GM21390 (cell line): Measurements from ENCODE around the gene OR52N5.
A peak's percentile ranks its signal among the peaks of the same experiment; 100 is the strongest.

Experiments
- ATAC-seq: cut with Tn5 transposase; IDR thresholded peaks from one replicate; pipeline ENCODE4 v1.9.1; 2021; ENCODE audit not compliant: unreplicated experiment

OR52N5 gene

GRCh38 chr11:5783255-5783654, at the start of gene OR52N5:
OR52N5 (minus strand) TSS chr11:5783355; CDS start chr11:5778634, 4,721 bp downstream.
- ATAC-seq: no peak

GRCh38 chr11:5831196-5831829, 48.2 kb upstream of the OR52N5 start:
- ATAC-seq: no peak

GRCh38 chr11:5818245-5818886, 35.2 kb upstream of the OR52N5 start:
- peak; percentile 67 for ATAC-seq

- no peak for ATAC-seq
These were observed 32.4 kb upstream of the OR52N5 start for GRCh38 chr11:5815534-5815933.

GRCh38 chr11:5809905-5810795, 27.0 kb upstream of the OR52N5 start:
- ATAC-seq: no peak

- ATAC-seq: peak; percentile 19
These were observed 26.0 kb upstream of the OR52N5 start for GRCh38 chr11:5809122-5809519.

GRCh38 chr11:5808500-5809121, 25.5 kb upstream of the OR52N5 start, which contains the start of gene OR52N2:
OR52N2 (plus strand) TSS chr11:5808924; CDS start chr11:5820336, 11,412 bp downstream.
- peak; percentile 90 for ATAC-seq

- ATAC-seq: no peak
These were observed 24.4 kb upstream of the OR52N5 start for GRCh38 chr11:5807580-5807979.

- ATAC-seq: no peak
These were observed 20.8 kb upstream of the OR52N5 start for GRCh38 chr11:5803982-5804381.

GRCh38 chr11:5796541-5796940, 13.4 kb upstream of the OR52N5 start:
- ATAC-seq: no peak

- ATAC-seq: no peak
These were observed 8.0 kb upstream of the OR52N5 start, which contains the start of gene OR52N1 for GRCh38 chr11:5791165-5791564. OR52N1 (minus strand) TSS chr11:5791265; CDS start chr11:5788816, 2,449 bp downstream.

GRCh38 chr11:5767056-5767455, 16.1 kb downstream of the OR52N5 start:
- ATAC-seq: no peak

- no peak for ATAC-seq
These were observed 29.2 kb downstream of the OR52N5 start, which contains the start of gene OR52N4 for GRCh38 chr11:5753943-5754342. OR52N4 (plus strand) TSS chr11:5754243; CDS start chr11:5754741, 498 bp downstream.

GRCh38 chr11:5749836-5750235, 33.3 kb downstream of the OR52N5 start:
- no peak for ATAC-seq

GRCh38 chr11:5746614-5747013, 36.5 kb downstream of the OR52N5 start:
- ATAC-seq: no peak

- ATAC-seq: no peak
These were observed 44.7 kb downstream of the OR52N5 start for GRCh38 chr11:5738431-5738830.

GRCh38 chr11:5737670-5738392, 45.3 kb downstream of the OR52N5 start:
- ATAC-seq: no peak

- no peak for ATAC-seq
These were observed 46.1 kb downstream of the OR52N5 start for GRCh38 chr11:5737091-5737490.

GRCh38 chr11:5736396-5736795, 46.8 kb downstream of the OR52N5 start, which contains the start of gene OR56B1:
OR56B1 (plus strand) TSS chr11:5736448; CDS start chr11:5736517, 69 bp downstream.
- ATAC-seq: no peak

GRCh38 chr11:5727691-5728090, 55.5 kb downstream of the OR52N5 start:
- ATAC-seq: no peak
